Natural killer cell (primary cell): ENCODE data around the gene FBXL7. TPM values are rescaled to one million over a fixed set of nuclear protein-coding genes. Genes with fewer than 3 reads are reported as not detected.

ENCODE experiments used
- ATAC-seq, 3 donors: fragments of 150-1000 bp in 2 of 3; fragments of 200-7000 bp in 1 of 3; cut with Tn5 transposase; 1 replicate in 1 of 3; 2 replicates in 2 of 3; pipeline ENCODE4 v1.10.0; 2021; ENCODE audit warnings: mild to moderate bottlenecking in 2 of 3, moderate library complexity in 2 of 3
- DNase-seq, 2 donors: peaks; one replicate each; pipeline versions ENCODE4 v3.0.0 to v3.0.0-alpha.2; 2013 to 2021; ENCODE audit warnings: mixed read lengths in 1 of 2
- H3K27ac ChIP-seq: one replicate; pipeline ENCODE4 v1.5.1; 2013; ENCODE audit warnings: mild to moderate bottlenecking, low read length
- H3K27me3 ChIP-seq: one replicate; pipeline ENCODE4 v1.6.1; 2013; ENCODE audit warnings: low read length; ENCODE audit not compliant: control insufficient read depth, insufficient read depth
- H3K36me3 ChIP-seq: one replicate; pipeline ENCODE4 v1.6.1; 2013; ENCODE audit warnings: low read length; ENCODE audit not compliant: control insufficient read depth, insufficient read depth
- H3K4me1 ChIP-seq: one replicate; pipeline ENCODE4 v1.6.1; 2013; ENCODE audit warnings: low read length; ENCODE audit not compliant: control insufficient read depth, insufficient read depth
- H3K4me3 ChIP-seq: one replicate; pipeline ENCODE4 v1.5.1; 2013; ENCODE audit warnings: low read length
- H3K9me3 ChIP-seq: one replicate; pipeline ENCODE4 v1.6.1; 2013; ENCODE audit warnings: low read length; ENCODE audit not compliant: control insufficient read depth, insufficient read depth
- H3K27ac Mint-ChIP-seq, 2 donors: one replicate each; pipeline ENCODE4 v1.8.0; 2022; ENCODE audit warnings: mild to moderate bottlenecking in 2 of 2, mixed read lengths in 2 of 2, moderate library complexity in 1 of 2
- H3K27me3 Mint-ChIP-seq, 2 donors: one replicate each; pipeline ENCODE4 v1.8.0; 2022; ENCODE audit warnings: low read depth in 2 of 2, mixed read lengths in 2 of 2
- H3K36me3 Mint-ChIP-seq: one replicate; pipeline ENCODE4 v1.8.0; 2022; ENCODE audit warnings: mixed read lengths
- H3K4me1 Mint-ChIP-seq, 2 donors: one replicate each; pipeline ENCODE4 v1.8.0; 2022; ENCODE audit warnings: mixed read lengths in 2 of 2
- H3K4me3 Mint-ChIP-seq: one replicate; pipeline ENCODE4 v1.8.0; 2022; ENCODE audit warnings: mild to moderate bottlenecking, moderate library complexity, mixed read lengths
- H3K9me3 Mint-ChIP-seq, 2 donors: one replicate each; pipeline ENCODE4 v1.8.0; 2022; ENCODE audit warnings: mixed read lengths in 2 of 2
- CTCF ChIP-seq: fragments of 200-600 bp; IDR thresholded peaks from one replicate; pipeline ENCODE4 v1.8.0; 2022; ENCODE audit warnings: antibody characterized with exemption
- WGBS: methylation state at CpG from one replicate; pipeline ENCODE4 v1.1.7; 2013; ENCODE audit warnings: missing lambda C conversion rate; ENCODE audit not compliant: insufficient coverage; 5-methylcytosine and 5-hydroxymethylcytosine counted together
- intact Hi-C: fragments of 100-400 bp; cut with micrococcal nuclease; formaldehyde crosslinking; loops from one replicate; pipeline ENCODE4 v1.14.2; 2022
- total RNA-seq, 4 donors: library from RNA; stranded (reverse); fragments of 120-200 nt in 1 of 4; gene quantifications; one replicate each; pipeline versions ENCODE4 v1.2.3 to v1.2.4, GENCODE V29; 2013 to 2022

The FBXL7 gene
- total RNA-seq, 3 donors from 2014 or later (not counting 1 experiment from before 2014, with no cell fraction given) = not detected

GRCh38 chr5:15731699-15732098, 231.7 kb downstream of the FBXL7 start:
- H3K9me3 Mint-ChIP-seq = peaks cover 21 to 22% of the 10 kb centered on the region in 2 donors
- TF ChIP-seq CTCF = no peak
- no peaks in the 10 kb centered on the region for H3K4me1 Mint-ChIP-seq
- no peaks in the 10 kb centered on the region for H3K9me3 ChIP-seq
- intact Hi-C loops = no loop called here
- no peak overlapping the region for H3K27ac ChIP-seq
- H3K4me3 Mint-ChIP-seq = no peak overlapping the region
- H3K36me3 ChIP-seq = no peaks in the 10 kb centered on the region
- no peak for DNase-seq
- H3K27me3 ChIP-seq = no peaks in the 10 kb centered on the region
- no peak overlapping the region for H3K27ac Mint-ChIP-seq
- H3K36me3 Mint-ChIP-seq = peaks cover 13% of the 10 kb centered on the region
- no peaks in the 10 kb centered on the region for H3K27me3 Mint-ChIP-seq
- 88% methylated on average over 4 of the region's 4 CpGs for WGBS
- no peaks in the 10 kb centered on the region for H3K4me1 ChIP-seq
- no peak for ATAC-seq
- no peak overlapping the region for H3K4me3 ChIP-seq

DNA sequence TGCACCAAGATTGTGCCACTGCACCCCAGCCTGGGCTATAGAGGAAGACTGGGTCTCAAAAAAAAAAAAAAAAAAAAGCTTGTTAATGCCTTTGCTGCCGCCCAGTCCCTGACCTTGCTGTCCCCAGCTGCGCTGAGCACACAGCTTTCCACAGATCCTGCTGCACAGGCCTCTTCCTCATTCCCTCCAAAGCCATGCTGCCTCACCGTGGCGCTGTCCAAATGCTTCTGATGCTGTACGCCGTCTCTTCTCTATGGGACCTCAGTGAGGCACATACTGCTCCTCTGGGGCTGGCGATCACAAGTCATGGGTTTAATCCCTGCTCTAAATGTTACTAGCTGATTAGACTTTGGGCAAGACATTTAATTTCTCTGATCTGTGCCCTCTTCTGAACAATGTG, 234.1 kb downstream of the FBXL7 start:
- WGBS = 92% methylated on average over 7 of the region's 7 CpGs
- no peak for ATAC-seq

GRCh38 chr5:15737036-15737821, 237.2 kb downstream of the FBXL7 start:
- ATAC-seq (no peak), DNase-seq (no peak)
- no peaks in the 10 kb centered on the region for H3K27me3 Mint-ChIP-seq
- H3K27ac Mint-ChIP-seq = no peak overlapping the region
- Histone ChIP-seq H3K9me3 (no peaks in the 10 kb centered on the region), H3K27me3 (no peaks in the 10 kb centered on the region), H3K4me1 (no peaks in the 10 kb centered on the region), H3K27ac (no peak overlapping the region), H3K4me3 (no peak overlapping the region), H3K36me3 (no peaks in the 10 kb centered on the region)
- no peaks in the 10 kb centered on the region for H3K4me1 Mint-ChIP-seq
- no peak for TF ChIP-seq CTCF
- peaks cover 19 to 24% of the 10 kb centered on the region in 2 donors for H3K9me3 Mint-ChIP-seq
- WGBS = 82% methylated on average over 7 of the region's 8 CpGs
- intact Hi-C loops = no loop called here
- no peak overlapping the region for H3K4me3 Mint-ChIP-seq
- H3K36me3 Mint-ChIP-seq = peaks cover 7% of the 10 kb centered on the region

More for the DNA sequence above, 234.1 kb downstream of the FBXL7 start:
- H3K4me3 ChIP-seq = no peak overlapping the region
- TF ChIP-seq CTCF = no peak
- Mint-ChIP-seq H3K27ac (no peak overlapping the region), H3K4me3 (no peak overlapping the region), H3K9me3 (peaks cover 22 to 25% of the 10 kb centered on the region in 2 donors), H3K36me3 (peaks cover 13% of the 10 kb centered on the region), H3K27me3 (no peaks in the 10 kb centered on the region), H3K4me1 (no peaks in the 10 kb centered on the region)
- intact Hi-C loops = no loop called here
- H3K9me3 ChIP-seq = no peaks in the 10 kb centered on the region
- H3K36me3 ChIP-seq = no peaks in the 10 kb centered on the region
- no peak for DNase-seq
- H3K4me1 ChIP-seq = no peaks in the 10 kb centered on the region
- H3K27ac ChIP-seq = no peak overlapping the region
- H3K27me3 ChIP-seq = no peaks in the 10 kb centered on the region
